Activated naive CD4-positive, alpha-beta T cell treated with anti-CD3 and anti-CD28 coated beads, Interleukin-2, amount 50 U/mL, for 72 hours (primary cell): ENCODE data around the gene KRTAP10-3. TPM values are rescaled to one million over a fixed set of nuclear protein-coding genes. Genes with fewer than 3 reads are reported as not detected.
"Not testable (repeated sequence)": the region's sequence is repeated elsewhere in the genome, so short reads cannot be mapped to it uniquely, and the experiment has no call there.

Source experiments
- ATAC-seq, 2 donors: fragments of 150-1000 bp; cut with Tn5 transposase; 2 replicates each; pipeline ENCODE4 v1.10.0; 2021; ENCODE audit warnings: mild to moderate bottlenecking in 2 of 2, moderate library complexity in 2 of 2
- DNase-seq, 2 donors: peaks; one replicate each; pipeline ENCODE4 v3.0.0; 2021 to 2022; ENCODE audit warnings: low spot score in 2 of 2
- H3K27ac Mint-ChIP-seq, 2 donors: one replicate each; pipeline ENCODE4 v1.8.0; 2022; ENCODE audit warnings: mild to moderate bottlenecking in 2 of 2, mixed read lengths in 2 of 2
- H3K36me3 Mint-ChIP-seq, 2 donors: one replicate each; pipeline ENCODE4 v1.8.0; 2022; ENCODE audit warnings: mixed read lengths in 2 of 2
- H3K9me3 Mint-ChIP-seq, 2 donors: one replicate each; pipeline ENCODE4 v1.8.0; 2022; ENCODE audit warnings: mixed read lengths in 2 of 2
- total RNA-seq, 2 donors: library from RNA; stranded (reverse); gene quantifications; one replicate each; pipeline ENCODE4 v1.2.3, GENCODE V29; 2022

Gene KRTAP10-3
- total RNA-seq, 2 donors from 2014 or later = not detected

DNA sequence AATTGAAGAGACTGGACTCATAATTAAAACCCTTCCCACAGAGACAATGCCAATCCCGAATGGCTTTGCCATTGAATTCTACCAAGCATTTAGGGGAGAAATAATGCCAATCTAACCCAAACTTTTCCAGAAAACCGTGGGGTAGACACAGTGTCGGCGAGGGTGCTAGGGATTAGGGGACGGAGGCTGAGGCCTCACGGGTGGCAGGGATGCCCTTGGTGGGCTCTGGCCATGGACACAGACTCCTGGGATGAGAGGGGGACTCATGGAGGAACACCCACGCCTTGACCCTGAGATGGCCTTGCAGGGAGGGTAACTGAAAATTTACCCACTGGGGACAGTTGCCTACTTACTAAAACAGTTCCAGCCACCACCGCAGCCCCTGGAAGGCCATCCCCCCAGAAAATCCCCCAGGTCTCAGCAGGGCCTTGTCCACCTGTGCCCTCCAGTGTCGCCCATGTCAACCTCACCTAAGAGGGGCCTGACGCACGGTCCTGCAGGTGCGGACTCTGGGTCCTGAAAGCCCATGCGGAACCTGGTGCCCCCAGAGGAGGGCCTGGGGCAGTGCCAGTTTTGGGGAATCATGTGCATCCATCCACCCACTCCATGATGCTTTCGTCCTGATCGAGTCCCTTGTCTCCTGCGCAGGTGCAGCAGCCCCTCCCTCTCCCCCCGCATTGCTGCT is 19.9 kb upstream of the KRTAP10-3 start:
- DNase-seq = no peak
- H3K27ac Mint-ChIP-seq = no peak overlapping the region
- H3K36me3 Mint-ChIP-seq = peaks cover 22 to 56% of the 10 kb centered on the region in 2 donors
- no peak for ATAC-seq
- H3K9me3 Mint-ChIP-seq = peaks cover 7 to 22% of the 10 kb centered on the region in 2 donors

DNA sequence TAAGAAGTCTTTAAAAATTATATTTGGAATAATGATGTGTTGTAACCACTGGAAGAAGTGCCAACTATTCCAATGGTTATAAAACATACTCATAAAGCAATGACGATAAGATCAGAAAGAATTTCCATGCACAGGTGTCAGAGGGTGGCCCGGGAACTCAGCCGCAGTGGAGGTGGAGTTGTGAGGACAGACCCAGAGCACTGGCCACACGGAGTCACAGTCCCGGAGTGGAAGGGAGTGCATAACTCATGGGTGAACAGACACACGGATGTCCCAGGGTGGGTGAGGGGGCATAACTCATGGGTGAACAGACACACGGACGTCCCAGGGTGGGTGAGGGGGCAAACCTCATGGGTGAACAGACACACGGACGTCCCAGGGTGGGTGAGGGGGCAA is 17.4 kb upstream of the KRTAP10-3 start:
- Mint-ChIP-seq H3K9me3 (peaks cover 3 to 10% of the 10 kb centered on the region in 2 donors), H3K36me3 (peaks cover 6 to 33% of the 10 kb centered on the region in 2 donors), H3K27ac (no peak overlapping the region)
- DNase-seq (no peak), ATAC-seq (no peak)

DNA sequence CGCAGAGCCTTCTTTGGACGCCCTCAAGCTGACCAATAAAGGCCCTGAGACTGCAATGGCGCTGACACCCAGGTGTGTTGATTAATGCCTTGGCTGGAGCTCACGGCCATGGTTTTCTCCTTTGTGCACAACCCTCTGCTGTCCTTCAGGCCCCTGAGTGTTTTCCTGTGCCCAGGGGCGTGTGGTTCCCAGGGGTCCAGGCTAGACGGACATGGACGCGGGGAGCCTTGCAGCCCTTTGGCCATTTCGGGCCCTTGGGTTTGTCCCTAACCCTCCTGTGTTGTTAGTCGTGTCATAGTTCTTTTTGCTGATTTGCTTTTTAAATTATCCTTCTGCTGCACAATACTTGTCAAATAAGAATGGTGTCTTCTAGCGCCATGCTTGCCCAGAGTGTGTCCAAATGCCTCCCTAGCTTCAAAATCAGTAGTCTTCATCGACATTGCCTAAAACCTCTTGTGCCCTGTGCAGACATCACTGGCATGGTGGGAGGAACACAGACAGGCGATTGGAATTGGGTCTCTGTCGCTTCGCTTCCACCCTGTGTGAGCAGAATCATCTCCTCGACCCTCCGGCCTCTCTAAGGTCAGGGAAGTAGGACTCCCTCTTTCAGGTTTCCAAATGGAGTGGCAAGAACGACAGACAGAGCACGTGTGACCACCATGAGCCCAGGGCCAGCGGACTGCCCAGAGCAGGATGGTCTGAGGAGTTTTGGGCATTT is 16.9 kb upstream of the KRTAP10-3 start:
- no peak overlapping the region for H3K27ac Mint-ChIP-seq
- peaks cover 3 to 8% of the 10 kb centered on the region in 2 donors for H3K9me3 Mint-ChIP-seq
- no peak for ATAC-seq
- DNase-seq = no peak
- peaks cover 6 to 28% of the 10 kb centered on the region in 2 donors for H3K36me3 Mint-ChIP-seq

DNA sequence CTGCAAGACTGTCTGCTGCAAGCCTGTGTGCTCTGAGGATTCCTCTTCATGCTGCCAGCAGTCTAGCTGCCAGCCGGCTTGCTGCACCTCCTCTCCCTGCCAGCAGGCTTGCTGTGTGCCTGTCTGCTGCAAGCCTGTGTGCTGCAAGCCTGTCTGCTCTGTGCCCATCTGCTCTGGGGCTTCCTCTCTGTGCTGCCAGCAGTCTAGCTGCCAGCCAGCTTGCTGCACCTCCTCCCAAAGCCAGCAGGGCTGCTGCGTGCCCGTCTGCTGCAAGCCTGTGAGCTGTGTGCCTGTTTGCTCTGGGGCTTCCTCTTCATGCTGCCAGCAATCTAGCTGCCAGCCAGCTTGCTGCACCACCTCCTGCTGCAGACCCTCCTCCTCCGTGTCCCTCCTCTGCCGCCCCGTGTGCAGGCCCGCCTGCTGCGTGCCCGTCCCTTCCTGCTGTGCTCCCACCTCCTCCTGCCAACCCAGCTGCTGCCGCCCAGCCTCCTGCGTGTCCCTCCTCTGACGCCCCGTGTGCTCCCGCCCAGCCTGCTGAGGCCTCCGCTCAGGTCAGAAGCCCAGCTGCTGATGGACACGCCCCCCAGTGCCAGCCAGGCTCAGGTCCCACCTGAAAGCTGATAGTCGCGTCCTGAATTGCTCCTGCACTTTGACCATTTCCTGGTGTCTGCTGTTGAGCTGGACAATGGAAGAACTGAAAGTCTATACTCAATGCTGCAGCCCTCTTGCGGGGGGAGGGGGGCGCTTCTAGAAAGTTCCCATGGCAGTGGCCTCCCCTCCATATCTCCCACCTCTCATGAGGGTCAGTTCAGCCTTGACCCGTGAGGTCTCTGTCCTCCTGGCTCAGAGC is 16.1 kb upstream of the KRTAP10-3 start:
- no peak for ATAC-seq
- Mint-ChIP-seq H3K27ac (peak overlapping the region in 1 of 2 donors; percentile 72), H3K9me3 (peaks cover 3 to 8% of the 10 kb centered on the region in 2 donors), H3K36me3 (peaks cover 0 to 20% of the 10 kb centered on the region in 2 donors)
- peak in 1 of 2 donors; percentile 30 for DNase-seq

DNA sequence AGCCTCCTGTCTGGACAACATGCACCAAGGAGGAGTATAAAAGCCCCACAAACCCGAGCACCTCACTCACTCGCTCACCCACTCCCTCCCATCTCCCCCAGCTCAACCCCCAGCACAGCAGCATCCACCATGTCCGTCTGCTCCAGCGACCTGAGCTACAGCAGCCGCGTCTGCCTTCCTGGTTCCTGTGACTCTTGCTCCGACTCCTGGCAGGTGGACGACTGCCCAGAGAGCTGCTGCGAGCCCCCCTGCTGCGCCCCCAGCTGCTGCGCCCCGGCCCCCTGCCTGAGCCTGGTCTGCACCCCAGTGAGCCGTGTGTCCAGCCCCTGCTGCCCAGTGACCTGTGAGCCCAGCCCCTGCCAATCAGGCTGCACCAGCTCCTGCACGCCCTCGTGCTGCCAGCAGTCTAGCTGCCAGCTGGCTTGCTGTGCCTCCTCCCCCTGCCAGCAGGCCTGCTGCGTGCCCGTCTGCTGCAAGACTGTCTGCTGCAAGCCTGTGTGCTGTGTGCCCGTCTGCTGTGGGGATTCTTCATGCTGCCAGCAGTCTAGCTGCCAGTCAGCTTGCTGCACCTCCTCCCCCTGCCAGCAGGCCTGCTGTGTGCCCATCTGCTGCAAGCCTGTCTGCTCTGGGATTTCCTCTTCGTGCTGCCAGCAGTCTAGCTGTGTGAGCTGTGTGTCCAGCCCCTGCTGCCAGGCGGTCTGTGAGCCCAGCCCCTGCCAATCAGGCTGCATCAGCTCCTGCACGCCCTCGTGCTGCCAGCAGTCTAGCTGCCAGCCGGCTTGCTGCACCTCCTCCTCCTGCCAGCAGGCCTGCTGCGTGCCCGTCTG is 15.2 kb upstream of the KRTAP10-3 start, which contains the start of gene KRTAP10-4:
Gene KRTAP10-4, plus strand, starts transcription at position 100 of the 827 bp plus-strand sequence. Its CDS starts 30 bp downstream, at position 130.
- not testable (repeated sequence) for H3K9me3 Mint-ChIP-seq, ATAC-seq
- H3K36me3 Mint-ChIP-seq = peaks cover 0 to 20% of the 10 kb centered on the region in 2 donors
- DNase-seq = peak in 1 of 2 donors; percentile 35
- peak within 1 kb of the TSS in 1 of 2 donors; percentile 72 for H3K27ac Mint-ChIP-seq

DNA sequence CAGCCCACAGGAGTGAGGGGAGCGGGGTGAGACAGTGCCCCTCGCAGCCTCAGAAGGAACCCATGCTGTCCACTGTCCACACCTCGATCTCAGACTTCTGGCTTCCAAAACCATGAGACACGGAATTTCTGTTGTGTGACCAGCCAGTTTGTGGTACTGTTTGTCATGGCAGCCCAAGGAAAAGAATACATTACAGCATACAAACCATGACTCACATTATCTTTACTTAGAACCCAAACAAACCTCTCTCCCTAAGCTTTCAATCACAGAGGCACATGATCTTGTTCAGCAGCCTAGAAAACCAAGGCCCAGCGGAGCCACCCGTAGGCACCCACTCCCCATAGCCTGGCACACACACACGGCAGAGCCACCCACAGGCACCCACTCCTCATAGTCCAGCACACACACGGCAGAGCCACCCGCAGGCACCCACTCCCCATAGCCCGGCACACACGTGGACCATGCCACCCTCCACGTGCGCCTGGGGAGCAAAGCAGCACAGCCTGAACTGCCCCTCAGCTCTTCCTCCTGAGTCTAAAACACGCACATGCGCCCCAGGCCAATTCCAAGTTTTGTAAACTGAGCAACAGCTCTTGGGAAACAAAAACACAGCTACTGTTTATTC is 14.5 kb upstream of the KRTAP10-3 start:
- ATAC-seq (no peak), DNase-seq (peak in 1 of 2 donors; percentile 31)
- peaks cover 3 to 8% of the 10 kb centered on the region in 2 donors for H3K9me3 Mint-ChIP-seq
- H3K27ac Mint-ChIP-seq = no peak overlapping the region
- peaks cover 0 to 18% of the 10 kb centered on the region in 2 donors for H3K36me3 Mint-ChIP-seq

DNA sequence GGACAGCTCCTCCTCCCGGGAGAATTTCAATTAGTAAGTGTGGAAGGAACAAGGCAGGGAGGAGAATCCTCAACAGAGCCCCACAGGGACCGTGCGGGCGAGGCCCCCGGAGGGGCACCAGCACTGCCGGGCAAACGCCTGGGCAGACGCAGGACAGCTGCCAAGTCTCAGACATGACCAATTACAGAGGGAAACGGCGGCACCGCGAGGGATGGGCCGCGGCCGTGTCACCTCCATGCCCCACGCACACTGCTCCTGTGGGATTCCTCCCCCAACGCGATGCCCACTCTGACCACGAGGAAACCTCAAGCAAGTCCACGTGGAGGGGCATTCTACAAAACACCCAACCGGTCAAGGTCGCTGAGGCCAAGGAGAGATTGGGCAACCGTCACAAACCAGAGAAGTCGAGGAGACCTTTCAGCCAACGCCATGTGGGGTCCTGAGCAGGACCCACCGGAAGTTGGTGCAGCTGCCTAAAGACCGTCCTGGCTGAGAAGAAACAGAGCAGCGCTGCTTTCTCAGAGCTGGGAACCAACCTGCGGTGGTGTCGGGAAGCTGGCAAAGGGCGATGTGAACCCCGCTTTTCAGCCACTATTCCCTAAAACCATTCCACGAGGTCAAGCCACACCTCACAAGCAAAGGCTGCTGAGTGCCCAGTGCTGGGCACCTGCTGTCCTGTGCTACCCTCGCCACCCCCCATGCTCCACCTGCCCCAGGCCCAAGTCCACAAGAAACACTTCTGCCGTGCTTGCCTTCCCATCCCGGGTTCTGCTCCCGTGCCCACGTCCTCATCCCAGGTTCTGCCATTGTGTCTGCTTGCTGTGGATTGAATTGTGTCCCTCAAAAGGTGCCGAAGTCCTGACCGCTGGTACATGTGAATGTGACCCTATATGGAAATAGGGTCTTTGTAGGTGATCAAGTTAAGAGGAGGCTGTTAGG is 13.5 kb upstream of the KRTAP10-3 start:
- ATAC-seq (no peak), DNase-seq (peak in 1 of 2 donors; percentile 28)
- H3K9me3 Mint-ChIP-seq = peaks cover under 1 to 6% of the 10 kb centered on the region in 2 donors
- peaks cover 0 to 11% of the 10 kb centered on the region in 2 donors for H3K36me3 Mint-ChIP-seq
- no peak overlapping the region for H3K27ac Mint-ChIP-seq

DNA sequence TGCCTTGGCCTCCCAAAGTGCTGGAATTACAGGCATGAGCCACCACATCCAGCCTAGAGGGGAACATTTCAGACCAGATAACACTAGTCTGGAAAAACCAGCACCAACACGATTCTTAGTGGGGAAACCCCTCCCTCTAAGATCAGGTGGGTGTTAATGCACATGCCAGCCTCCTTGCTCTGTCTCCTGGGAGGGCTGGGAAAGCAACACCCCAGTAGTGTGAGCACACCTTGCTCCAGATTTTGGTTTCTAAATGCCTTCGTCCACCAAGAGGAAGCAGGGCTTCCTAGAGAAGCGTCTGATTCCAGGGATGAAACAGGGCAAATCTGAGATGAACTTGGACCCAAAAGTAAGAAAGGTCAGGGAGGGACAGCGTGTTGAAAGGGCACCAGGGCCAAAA is 12.7 kb upstream of the KRTAP10-3 start:
- ATAC-seq (no peak), DNase-seq (no peak)
- Mint-ChIP-seq H3K27ac (no peak overlapping the region), H3K36me3 (peaks cover 0 to 5% of the 10 kb centered on the region in 2 donors), H3K9me3 (peaks cover 0 to 5% of the 10 kb centered on the region in 2 donors)

DNA sequence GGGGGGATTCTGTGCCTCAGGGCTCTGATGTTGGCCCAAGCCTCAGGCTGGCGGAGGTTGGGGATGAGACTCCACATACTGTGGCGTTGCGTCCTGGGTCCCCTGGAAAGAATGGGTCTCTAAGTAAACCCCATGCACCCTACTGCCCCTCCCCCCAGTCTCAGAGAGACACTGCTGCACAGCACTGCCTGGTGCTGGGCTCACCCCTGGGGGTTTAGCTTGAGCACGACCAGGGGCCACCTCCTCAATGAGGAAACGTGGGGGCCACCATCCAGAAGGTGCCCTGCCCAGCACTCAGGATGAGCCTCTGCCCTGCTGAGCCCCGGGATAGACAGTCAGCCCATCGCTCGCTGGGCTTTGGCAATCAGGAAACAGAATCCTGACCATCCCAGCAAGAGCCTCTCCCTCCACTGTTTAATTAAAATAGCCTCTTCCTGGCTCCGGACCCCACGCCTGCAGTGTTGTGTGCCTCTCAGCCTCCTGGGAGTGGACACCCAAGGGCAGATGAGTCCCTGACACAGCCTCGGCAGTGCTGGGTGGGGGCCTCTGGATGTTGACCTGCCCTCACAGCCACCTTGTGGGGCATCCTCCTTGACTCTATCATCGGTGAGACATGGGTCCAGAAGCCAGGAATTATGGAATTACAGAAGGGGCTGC is 11.4 kb upstream of the KRTAP10-3 start:
- Mint-ChIP-seq H3K27ac (no peak overlapping the region), H3K36me3 (no peaks in the 10 kb centered on the region), H3K9me3 (peaks cover 0 to 5% of the 10 kb centered on the region in 2 donors)
- ATAC-seq (no peak), DNase-seq (peak in 1 of 2 donors; percentile 23)

DNA sequence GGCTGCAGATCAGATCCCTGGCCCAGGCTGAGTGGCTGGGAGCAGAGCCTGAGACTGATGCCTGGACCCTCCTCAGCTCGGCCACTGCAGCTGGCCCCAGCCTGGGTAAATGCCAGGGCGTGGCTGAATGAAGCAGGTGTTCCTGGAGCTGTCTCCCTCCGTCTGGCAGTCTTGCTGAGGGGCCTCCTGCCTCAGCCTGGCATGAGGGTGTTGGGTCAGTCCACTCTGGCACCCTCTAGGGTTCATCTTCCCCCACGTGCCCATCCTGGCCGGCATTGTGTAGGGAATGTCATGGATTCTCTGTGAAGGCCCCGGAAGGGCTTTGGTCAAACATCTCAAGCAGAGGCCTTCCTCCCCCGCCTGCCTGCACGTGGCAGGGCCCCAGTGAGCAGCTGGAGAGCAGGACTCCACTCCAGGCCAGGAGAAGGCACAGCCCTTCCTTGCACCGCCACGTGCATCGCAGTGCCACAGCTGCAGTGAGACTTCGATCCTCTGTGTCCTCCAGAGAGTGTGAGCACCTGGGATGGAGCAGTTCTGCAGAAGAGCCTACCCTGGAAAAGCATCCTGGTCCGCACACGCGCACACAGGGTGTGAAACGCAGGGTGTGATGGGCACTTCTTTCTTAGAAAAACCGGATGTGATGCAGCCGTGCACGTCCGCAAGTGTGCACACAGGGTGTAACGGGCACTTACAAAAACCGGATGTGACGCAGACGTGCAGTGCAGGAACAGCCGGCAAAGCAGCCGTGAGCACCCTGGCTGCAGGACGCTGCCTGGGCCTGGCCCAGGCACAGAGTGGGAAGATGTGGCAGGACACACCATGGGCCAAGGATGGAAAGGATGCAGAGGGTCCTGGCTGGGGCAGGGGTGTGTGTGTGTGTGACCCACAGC is 10.3 kb upstream of the KRTAP10-3 start:
- DNase-seq (peak in 1 of 2 donors; percentile 49), ATAC-seq (no peak)
- Mint-ChIP-seq H3K27ac (no peak overlapping the region), H3K36me3 (no peaks in the 10 kb centered on the region), H3K9me3 (peaks cover 0 to 5% of the 10 kb centered on the region in 2 donors)

DNA sequence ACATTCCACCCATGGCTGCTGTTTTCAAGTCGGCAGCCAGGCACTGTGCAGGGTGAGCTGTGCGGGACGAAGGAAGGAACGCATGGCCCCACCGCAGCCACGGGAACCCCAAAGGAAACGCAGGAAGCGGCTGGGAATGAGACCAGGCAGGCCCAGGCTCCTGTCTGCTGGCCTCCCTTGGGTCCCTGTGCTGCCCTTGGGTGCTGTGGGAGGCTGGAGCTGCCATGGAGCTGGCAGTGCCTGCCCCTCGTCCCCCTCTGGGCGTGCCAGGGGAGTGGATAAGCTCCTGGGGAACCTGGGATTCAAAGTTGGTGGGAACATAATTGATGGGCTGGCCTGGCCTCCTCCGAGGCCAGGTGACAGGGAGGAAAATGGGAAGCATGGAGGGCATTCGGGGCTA is 9.7 kb upstream of the KRTAP10-3 start:
- Mint-ChIP-seq H3K27ac (no peak overlapping the region), H3K9me3 (peaks cover 0 to 5% of the 10 kb centered on the region in 2 donors), H3K36me3 (no peaks in the 10 kb centered on the region)
- no peak for ATAC-seq
- DNase-seq = no peak

DNA sequence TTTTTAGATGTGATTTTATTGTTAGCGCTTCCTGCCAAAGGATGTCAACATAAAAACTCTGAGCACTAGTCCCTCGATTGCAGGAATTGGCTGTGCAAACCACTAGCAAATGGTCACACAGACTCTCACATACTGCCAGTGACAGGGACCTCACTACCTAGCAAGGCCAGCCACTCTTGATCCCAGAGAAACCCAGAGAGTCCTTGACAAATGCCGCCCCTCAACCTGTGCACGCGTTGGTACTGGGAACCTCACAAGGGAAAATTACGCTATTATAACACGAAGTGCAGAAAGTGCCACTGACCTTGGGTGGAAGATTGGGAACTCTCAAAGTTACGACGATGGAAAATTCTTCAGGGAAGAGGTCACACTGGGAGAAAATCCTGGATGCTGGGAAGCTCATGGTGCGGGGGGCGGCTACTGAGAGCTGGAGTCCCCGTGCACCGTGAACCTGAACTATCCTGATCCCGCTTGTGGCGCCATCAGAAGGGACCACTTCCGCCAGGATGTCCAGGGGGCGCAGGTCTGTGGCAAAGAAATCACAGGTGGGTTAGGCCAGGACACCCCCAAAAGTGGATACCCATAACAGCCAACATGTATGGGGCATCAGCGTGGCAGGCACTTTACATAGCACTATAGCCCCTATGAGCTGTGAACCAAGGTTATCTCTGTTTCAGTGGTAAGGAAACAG is 9.0 kb upstream of the KRTAP10-3 start:
- no peaks in the 10 kb centered on the region for H3K36me3 Mint-ChIP-seq
- ATAC-seq (no peak), DNase-seq (no peak)
- H3K9me3 Mint-ChIP-seq = peaks cover 0 to 5% of the 10 kb centered on the region in 2 donors
- no peak overlapping the region for H3K27ac Mint-ChIP-seq

DNA sequence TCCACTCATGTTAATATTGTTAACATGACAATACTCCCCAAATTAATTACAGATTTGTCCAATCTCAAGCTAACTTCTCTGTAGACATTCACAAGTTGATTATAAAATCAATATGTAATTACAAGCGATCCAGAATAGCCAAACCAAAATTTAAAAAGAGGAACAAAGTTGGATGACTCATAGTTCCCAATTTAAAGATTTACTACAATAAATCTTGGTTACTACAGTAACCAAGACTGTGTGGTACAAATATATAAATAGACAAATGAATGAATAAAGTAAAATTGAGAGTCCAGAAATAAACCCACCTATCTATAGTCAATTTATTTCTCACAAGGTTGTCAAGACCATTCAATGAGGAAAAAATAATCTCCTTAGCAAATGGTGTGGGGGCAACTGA is 7.8 kb upstream of the KRTAP10-3 start:
- H3K36me3 Mint-ChIP-seq = peaks cover 0 to 9% of the 10 kb centered on the region in 2 donors
- DNase-seq (no peak), ATAC-seq (no peak)
- H3K9me3 Mint-ChIP-seq = peaks cover 0 to 2% of the 10 kb centered on the region in 2 donors
- H3K27ac Mint-ChIP-seq = no peak overlapping the region
